GM12891 (cell line): ENCODE measurements around the gene KLK15.

ENCODE experiments used
- PAX5 ChIP-seq: IDR thresholded peaks from 2 replicates; pipeline ENCODE4 v1.6.1; 2011; ENCODE audit warnings: low read length, moderate library complexity, mild to moderate bottlenecking; ENCODE audit not compliant: insufficient read depth, severe bottlenecking
- POLR2A ChIP-seq: IDR thresholded peaks from 2 replicates; pipeline ENCODE4 v1.6.1; 2011; ENCODE audit warnings: low read depth, low read length, control low read depth
- POLR2AphosphoS5 ChIP-seq: IDR thresholded peaks from 2 replicates; pipeline ENCODE4 v1.6.1; 2011; ENCODE audit warnings: low read depth, low read length, control low read depth
- POU2F2 ChIP-seq: IDR thresholded peaks from 2 replicates; pipeline ENCODE4 v1.6.1; 2011; ENCODE audit warnings: low read depth, mild to moderate bottlenecking, control low read depth, low read length, moderate library complexity
- TAF1 ChIP-seq: IDR thresholded peaks from 2 replicates; pipeline ENCODE4 v1.6.1; 2011; ENCODE audit warnings: low read depth, low read length, control low read depth

GRCh38 chr19:50869479-50869878, 36.1 kb upstream of the KLK15 start:
- TF ChIP-seq POLR2A (no peak), POU2F2 (no peak), TAF1 (no peak), POLR2AphosphoS5 (no peak), PAX5 (no peak)
